ENCODE results near the gene FGD6.

DNA sequence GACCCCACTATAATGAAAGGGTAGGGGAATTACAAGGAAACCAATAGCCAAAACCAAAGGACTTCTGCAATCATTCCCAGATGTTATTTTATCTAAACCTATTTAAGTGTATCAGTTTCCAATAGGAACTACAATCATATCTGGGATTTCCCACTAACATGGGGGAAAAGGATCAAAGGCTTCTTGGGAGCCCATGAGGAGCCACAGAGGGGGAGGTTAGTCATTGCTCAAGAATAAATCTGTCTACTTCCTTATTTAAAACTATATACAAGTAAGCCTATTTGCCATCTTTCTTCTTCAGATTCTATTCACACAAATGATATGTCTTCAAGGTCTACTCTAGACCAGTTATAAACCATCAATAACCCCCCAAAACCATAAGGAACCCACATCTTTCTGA, 33.1 kb downstream of the FGD6 start:
- TF ChIP-seq, protein P1, sequence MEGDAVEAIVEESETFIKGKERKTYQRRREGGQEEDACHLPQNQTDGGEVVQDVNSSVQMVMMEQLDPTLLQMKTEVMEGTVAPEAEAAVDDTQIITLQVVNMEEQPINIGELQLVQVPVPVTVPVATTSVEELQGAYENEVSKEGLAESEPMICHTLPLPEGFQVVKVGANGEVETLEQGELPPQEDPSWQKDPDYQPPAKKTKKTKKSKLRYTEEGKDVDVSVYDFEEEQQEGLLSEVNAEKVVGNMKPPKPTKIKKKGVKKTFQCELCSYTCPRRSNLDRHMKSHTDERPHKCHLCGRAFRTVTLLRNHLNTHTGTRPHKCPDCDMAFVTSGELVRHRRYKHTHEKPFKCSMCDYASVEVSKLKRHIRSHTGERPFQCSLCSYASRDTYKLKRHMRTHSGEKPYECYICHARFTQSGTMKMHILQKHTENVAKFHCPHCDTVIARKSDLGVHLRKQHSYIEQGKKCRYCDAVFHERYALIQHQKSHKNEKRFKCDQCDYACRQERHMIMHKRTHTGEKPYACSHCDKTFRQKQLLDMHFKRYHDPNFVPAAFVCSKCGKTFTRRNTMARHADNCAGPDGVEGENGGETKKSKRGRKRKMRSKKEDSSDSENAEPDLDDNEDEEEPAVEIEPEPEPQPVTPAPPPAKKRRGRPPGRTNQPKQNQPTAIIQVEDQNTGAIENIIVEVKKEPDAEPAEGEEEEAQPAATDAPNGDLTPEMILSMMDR (IDR thresholded peaks at IDR 0.05; ENCODE audit: poor library complexity): no peak
- TF ChIP-seq EZH2 (IDR thresholded peaks at IDR 0.05; ENCODE audit: borderline replicate concordance): no peak
